ENCODE data around the gene MAMDC2.

The MAMDC2 gene

DNA sequence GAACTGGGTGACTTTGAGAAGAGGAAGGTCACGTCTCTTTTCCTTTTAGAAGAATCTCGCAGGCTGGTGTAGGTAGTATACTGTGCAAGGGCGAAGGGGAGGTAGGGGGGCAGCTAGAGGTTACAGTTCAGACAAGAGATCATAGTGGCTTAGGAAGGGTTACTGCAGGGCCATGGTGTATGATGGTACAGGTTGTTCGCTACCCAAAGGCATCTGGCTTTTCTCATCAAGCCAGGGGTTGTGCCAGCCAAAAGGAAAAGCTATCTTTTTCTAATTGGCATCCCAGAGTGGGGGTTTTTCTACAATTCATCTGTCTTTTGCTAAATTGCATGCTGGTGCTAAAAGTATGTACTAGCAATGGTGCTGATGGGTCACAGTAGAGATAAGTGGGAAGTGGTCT, 22.8 kb downstream of the MAMDC2 start:
- H3K9ac ChIP-seq (ENCODE audit: low read length), result no peak overlapping the region
- no peak overlapping the region for H3K4me3 ChIP-seq (ENCODE audit: low read length)
- no peaks in the 10 kb centered on the region for H3K27me3 ChIP-seq (replicated peaks; ENCODE audit: insufficient read depth, low read length)
- no peak for DNase-seq
- H2AFZ ChIP-seq (ENCODE audit: low read length), result no peak overlapping the region
- no peaks in the 10 kb centered on the region for H3K4me1 ChIP-seq (ENCODE audit: low read length)
- H3K79me2 ChIP-seq (ENCODE audit: low read length), result no peaks in the 10 kb centered on the region
- no peaks in the 10 kb centered on the region for H3K9me2 ChIP-seq (replicated peaks; ENCODE audit: insufficient read depth, low read length)
- no peaks in the 10 kb centered on the region for H3K36me3 ChIP-seq (replicated peaks; ENCODE audit: insufficient read depth, low read length)
- H3F3A ChIP-seq (ENCODE audit: insufficient read depth, low read length), result no peaks in the 10 kb centered on the region
- H4K20me1 ChIP-seq (ENCODE audit: insufficient read depth, low read length), result no peaks in the 10 kb centered on the region
- no peaks in the 10 kb centered on the region for H3K9me3 ChIP-seq (replicated peaks; ENCODE audit: insufficient read depth, low read length)
- H3K4me2 ChIP-seq (ENCODE audit: low read depth, low read length), result no peak overlapping the region
- H3K27ac ChIP-seq (ENCODE audit: low read length), result no peak overlapping the region
- no peak for TF ChIP-seq EZH2phosphoT487 (IDR thresholded peaks at IDR 0.05; ENCODE audit: low read length)

DNA sequence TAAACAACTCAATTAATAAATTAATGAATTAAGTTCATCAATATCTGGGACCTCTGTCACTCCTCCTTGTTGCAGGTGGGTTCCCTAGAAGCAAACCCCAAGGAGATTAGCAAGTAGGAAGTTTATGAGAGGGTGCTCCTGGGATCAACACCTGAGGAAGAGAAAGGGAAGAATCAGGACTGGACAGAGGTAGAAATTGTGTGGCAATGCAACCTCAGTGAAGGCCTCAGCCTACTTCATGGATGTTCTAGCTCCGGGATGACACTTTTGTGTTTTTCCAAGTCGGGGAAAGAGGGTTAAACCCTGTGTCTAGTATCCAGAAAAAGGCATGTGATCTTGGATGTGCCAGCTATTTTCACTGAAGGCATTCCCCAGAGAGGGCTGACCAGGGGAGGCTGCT, 23.2 kb downstream of the MAMDC2 start:
- no peak for DNase-seq
- no peaks in the 10 kb centered on the region for H3K4me1 ChIP-seq (ENCODE audit: low read length)
- H4K20me1 ChIP-seq (ENCODE audit: insufficient read depth, low read length), result no peaks in the 10 kb centered on the region
- no peak overlapping the region for H3K27ac ChIP-seq (ENCODE audit: low read length)
- H3K4me2 ChIP-seq (ENCODE audit: low read depth, low read length), result no peak overlapping the region
- no peaks in the 10 kb centered on the region for H3K79me2 ChIP-seq (ENCODE audit: low read length)
- H3K4me3 ChIP-seq (ENCODE audit: low read length), result no peak overlapping the region
- no peaks in the 10 kb centered on the region for H3K36me3 ChIP-seq (replicated peaks; ENCODE audit: insufficient read depth, low read length)
- H3K9me3 ChIP-seq (replicated peaks; ENCODE audit: insufficient read depth, low read length), result no peaks in the 10 kb centered on the region
- TF ChIP-seq EZH2 (optimal IDR thresholded peaks at IDR 0.05; ENCODE audit: low read depth, low read length), result no peak
- TF ChIP-seq, protein P1, sequence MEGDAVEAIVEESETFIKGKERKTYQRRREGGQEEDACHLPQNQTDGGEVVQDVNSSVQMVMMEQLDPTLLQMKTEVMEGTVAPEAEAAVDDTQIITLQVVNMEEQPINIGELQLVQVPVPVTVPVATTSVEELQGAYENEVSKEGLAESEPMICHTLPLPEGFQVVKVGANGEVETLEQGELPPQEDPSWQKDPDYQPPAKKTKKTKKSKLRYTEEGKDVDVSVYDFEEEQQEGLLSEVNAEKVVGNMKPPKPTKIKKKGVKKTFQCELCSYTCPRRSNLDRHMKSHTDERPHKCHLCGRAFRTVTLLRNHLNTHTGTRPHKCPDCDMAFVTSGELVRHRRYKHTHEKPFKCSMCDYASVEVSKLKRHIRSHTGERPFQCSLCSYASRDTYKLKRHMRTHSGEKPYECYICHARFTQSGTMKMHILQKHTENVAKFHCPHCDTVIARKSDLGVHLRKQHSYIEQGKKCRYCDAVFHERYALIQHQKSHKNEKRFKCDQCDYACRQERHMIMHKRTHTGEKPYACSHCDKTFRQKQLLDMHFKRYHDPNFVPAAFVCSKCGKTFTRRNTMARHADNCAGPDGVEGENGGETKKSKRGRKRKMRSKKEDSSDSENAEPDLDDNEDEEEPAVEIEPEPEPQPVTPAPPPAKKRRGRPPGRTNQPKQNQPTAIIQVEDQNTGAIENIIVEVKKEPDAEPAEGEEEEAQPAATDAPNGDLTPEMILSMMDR (IDR thresholded peaks at IDR 0.05; ENCODE audit: low read length), result no peak
- TF ChIP-seq EZH2phosphoT487 (IDR thresholded peaks at IDR 0.05; ENCODE audit: low read length), result no peak
- H3K9ac ChIP-seq (ENCODE audit: low read length), result no peak overlapping the region
- H2AFZ ChIP-seq (ENCODE audit: low read length), result no peak overlapping the region
- no peaks in the 10 kb centered on the region for H3F3A ChIP-seq (ENCODE audit: insufficient read depth, low read length)
- no peaks in the 10 kb centered on the region for H3K9me2 ChIP-seq (replicated peaks; ENCODE audit: insufficient read depth, low read length)
- no peaks in the 10 kb centered on the region for H3K27me3 ChIP-seq (replicated peaks; ENCODE audit: insufficient read depth, low read length)

DNA sequence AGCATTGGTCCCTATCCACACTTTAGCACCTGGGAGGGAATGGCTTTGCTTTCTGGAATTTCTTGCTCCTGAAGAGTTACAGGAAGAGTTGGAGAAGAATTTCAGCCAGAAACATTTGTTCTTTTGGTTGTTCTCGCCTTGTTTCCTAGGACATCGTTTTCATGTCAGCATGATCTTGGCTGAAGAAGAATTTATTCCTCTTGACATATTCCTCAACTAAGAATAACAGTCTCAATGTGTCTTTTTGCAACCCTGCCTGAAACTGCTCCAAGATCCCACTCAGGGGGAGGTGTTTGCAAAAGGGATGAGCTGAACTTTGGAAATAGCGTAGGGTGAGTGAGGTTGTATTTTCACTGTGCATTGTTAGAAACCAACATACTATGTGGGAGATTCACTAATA, 26.1 kb downstream of the MAMDC2 start:
- no peaks in the 10 kb centered on the region for H3K36me3 ChIP-seq (replicated peaks; ENCODE audit: insufficient read depth, low read length)
- H3K4me3 ChIP-seq (ENCODE audit: low read length), result no peak overlapping the region
- no peaks in the 10 kb centered on the region for H3K9me2 ChIP-seq (replicated peaks; ENCODE audit: insufficient read depth, low read length)
- DNase-seq, result no peak
- no peaks in the 10 kb centered on the region for H3K27me3 ChIP-seq (replicated peaks; ENCODE audit: insufficient read depth, low read length)
- H4K20me1 ChIP-seq (ENCODE audit: insufficient read depth, low read length), result no peaks in the 10 kb centered on the region
- no peak overlapping the region for H3K9ac ChIP-seq (ENCODE audit: low read length)
- H3K79me2 ChIP-seq (ENCODE audit: low read length), result no peaks in the 10 kb centered on the region
- no peak overlapping the region for H2AFZ ChIP-seq (ENCODE audit: low read length)
- no peak for TF ChIP-seq EZH2 (optimal IDR thresholded peaks at IDR 0.05; ENCODE audit: low read depth, low read length)
- no peaks in the 10 kb centered on the region for H3K9me3 ChIP-seq (replicated peaks; ENCODE audit: insufficient read depth, low read length)
- no peak overlapping the region for H3K4me2 ChIP-seq (ENCODE audit: low read depth, low read length)
- no peaks in the 10 kb centered on the region for H3F3A ChIP-seq (ENCODE audit: insufficient read depth, low read length)
- H3K27ac ChIP-seq (ENCODE audit: low read length), result no peak overlapping the region
- no peaks in the 10 kb centered on the region for H3K4me1 ChIP-seq (ENCODE audit: low read length)

DNA sequence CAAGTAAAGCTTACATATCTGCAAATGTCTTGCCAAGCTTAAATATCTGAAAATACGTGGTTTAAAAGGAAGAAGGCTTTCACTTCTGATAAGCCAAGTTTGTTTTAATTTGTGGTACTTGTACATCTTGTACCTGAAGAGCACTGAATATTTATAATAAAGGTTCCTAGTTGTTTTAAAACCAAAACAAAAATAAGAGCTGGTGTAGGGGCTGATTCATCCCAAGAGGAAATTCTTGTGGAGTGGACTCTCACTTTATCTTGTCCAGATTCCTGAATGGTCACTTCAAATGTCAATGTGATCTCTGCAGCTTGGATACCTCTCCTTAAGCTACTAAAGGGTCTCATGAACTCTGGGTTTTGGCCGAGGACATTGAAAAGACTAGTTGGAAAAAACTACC, 29.5 kb downstream of the MAMDC2 start:
- Histone ChIP-seq H3F3A (ENCODE audit: insufficient read depth, low read length) (no peaks in the 10 kb centered on the region), H3K9me2 (replicated peaks; ENCODE audit: insufficient read depth, low read length) (no peaks in the 10 kb centered on the region), H3K4me1 (ENCODE audit: low read length) (no peaks in the 10 kb centered on the region), H3K4me3 (ENCODE audit: low read length) (no peak overlapping the region), H3K9ac (ENCODE audit: low read length) (no peak overlapping the region), H4K20me1 (ENCODE audit: insufficient read depth, low read length) (no peaks in the 10 kb centered on the region), H3K27ac (ENCODE audit: low read length) (no peak overlapping the region), H3K9me3 (replicated peaks; ENCODE audit: insufficient read depth, low read length) (no peaks in the 10 kb centered on the region), H3K36me3 (replicated peaks; ENCODE audit: insufficient read depth, low read length) (no peaks in the 10 kb centered on the region), H3K27me3 (replicated peaks; ENCODE audit: insufficient read depth, low read length) (no peaks in the 10 kb centered on the region), H3K79me2 (ENCODE audit: low read length) (no peaks in the 10 kb centered on the region), H3K4me2 (ENCODE audit: low read depth, low read length) (no peak overlapping the region), H2AFZ (ENCODE audit: low read length) (no peak overlapping the region)
- no peak for DNase-seq
- TF ChIP-seq, protein P1 (IDR thresholded peaks at IDR 0.05; ENCODE audit: low read length), result no peak
- TF ChIP-seq EZH2 (optimal IDR thresholded peaks at IDR 0.05; ENCODE audit: low read depth, low read length) (no peak), EZH2phosphoT487 (IDR thresholded peaks at IDR 0.05; ENCODE audit: low read length) (no peak)
